HS-27A (cell line): ENCODE results near the gene TTLL12.

ENCODE experiments used
- DNase-seq: peaks from one replicate; pipeline ENCODE4 v3.0.0-alpha.2; 2012; ENCODE audit warnings: low read depth, missing footprints

The TTLL12 gene

DNA sequence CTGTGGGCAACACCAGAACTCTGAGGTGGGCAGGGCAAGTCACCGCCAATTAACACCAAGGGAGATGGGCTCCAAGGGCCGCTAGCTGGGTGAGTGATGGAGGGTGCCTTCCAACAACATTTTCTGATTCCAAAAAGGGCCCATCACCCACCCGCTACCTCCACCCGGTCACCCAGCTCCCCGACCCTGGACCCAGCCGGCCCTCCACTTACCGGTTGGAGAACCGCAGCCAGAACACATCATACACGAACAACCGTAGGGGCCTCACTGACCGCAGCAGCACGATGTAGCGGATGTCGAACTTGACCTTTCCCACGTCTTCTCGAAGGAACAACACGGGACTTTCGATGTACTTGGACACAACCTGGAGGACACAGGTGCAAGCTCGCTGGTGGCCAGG, 14.7 kb downstream of the TTLL12 start:
- DNase-seq: no peak

DNA sequence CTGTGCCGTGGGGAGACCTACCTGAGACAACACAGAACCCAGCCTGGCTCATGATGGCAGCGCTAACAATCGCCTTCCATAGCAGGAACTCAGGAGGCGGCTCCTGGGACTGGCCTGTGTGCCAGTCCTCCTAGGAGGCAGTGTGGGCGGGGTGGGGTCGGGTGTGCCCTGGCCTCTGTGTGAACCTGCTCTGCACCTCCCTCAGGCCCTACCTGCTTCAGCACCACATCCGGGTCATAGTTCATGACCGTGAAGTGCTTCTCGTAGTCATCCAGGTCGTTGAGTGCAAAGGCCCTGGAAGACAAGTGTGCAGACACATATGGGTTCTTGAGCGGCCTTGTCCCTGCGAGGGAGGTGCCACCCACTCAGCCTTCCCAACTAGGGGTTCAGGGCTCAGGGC, 15.3 kb downstream of the TTLL12 start:
- no peak for DNase-seq

- no peak for DNase-seq
Measured at GRCh38 chr22:43171019-43171491, 15.9 kb downstream of the TTLL12 start.

DNA sequence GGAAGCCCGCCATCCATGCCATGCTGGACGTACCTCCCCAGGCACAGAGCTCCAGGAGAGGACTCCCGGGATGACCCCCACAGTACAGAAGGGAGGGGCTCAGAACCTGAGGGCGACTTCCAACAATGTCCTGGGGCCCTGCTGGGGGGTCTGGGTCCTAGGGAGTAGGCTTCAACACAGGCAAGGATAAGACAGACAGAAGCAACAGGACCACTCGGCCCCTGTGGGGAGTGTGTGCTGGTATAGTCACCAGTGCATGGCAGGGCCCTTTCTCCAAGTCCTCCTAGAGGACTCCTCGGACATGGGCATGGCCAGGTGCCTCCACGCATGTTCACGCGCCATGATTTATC, 16.8 kb downstream of the TTLL12 start:
- no peak for DNase-seq

DNA sequence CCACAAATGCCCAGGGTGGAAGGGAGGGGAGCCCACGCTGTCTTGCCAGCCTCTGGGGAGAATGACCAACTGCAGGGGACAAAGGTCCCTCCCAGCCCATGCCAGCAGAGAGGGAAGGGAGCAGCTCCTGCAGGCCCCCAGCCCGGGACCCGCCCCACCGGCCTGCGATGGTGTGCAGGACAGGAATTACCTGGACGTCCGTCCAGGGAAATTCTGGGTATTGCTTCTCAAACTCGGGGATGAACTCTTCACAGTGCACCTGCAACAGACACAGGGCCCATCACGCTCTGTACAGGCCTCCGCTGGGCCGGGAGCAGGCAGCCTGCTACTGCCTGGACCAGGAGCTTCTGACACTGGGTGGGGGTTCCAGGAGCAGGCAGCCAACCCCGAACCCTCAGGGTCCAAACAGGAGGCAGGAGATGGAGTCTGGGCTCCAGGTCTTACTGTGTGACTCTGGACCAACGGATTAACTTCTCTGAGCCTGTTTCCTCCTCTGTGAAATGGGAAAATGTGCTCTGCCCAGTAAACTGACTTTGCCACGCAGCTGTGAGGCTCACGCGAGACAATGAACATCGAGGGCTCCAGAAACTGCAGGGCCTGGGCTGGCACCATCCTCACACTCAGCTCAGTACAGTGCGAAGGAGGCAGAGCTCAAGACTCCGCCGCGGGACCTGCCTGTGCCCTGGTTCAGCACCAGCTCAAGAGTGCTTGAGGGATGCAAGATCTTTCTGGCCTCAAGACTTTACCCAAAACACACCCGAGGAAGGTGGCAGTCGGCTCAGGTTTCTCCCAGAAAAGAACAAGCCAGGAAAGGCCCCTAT, 17.4 kb downstream of the TTLL12 start:
- no peak for DNase-seq

GRCh38 chr22:43168471-43169309, 18.2 kb downstream of the TTLL12 start:
- DNase-seq: no peak

- DNase-seq: no peak
Measured at GRCh38 chr22:43167001-43167589, 19.8 kb downstream of the TTLL12 start.

- no peak for DNase-seq
Measured at GRCh38 chr22:43166132-43166930, 20.6 kb downstream of the TTLL12 start.

GRCh38 chr22:43164636-43165035, 22.3 kb downstream of the TTLL12 start:
- no peak for DNase-seq

- DNase-seq: no peak
Measured at GRCh38 chr22:43163241-43163795, 23.6 kb downstream of the TTLL12 start.

DNA sequence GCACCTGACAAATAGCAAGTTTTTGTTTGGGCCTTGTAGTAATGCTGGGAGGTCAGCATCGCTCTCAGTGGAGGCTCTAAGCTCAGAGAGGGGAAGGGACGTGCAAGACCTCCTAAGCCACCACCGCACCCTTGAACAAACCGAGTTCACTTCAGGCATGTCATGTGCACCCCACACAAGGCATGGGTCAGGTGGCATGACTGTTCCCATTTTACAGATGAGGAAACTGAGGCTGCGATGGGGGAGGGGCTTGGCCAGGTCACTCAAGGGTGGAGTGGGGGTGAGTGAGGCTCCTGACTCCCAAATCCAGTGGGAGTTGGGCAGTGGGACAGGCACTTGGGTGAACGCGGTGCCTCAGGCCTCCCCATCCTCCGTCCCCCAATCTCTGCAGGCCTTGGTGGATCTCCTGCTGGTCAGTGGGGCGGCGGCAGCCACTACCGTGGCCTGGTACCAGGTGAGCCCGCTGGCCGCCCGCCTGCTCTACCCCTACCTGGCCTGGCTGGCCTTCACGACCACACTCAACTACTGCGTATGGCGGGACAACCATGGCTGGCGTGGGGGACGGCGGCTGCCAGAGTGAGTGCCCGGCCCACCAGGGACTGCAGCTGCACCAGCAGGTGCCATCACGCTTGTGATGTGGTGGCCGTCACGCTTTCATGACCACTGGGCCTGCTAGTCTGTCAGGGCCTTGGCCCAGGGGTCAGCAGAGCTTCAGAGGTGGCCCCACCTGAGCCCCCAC, 24.4 kb downstream of the TTLL12 start:
- DNase-seq: no peak

- DNase-seq: no peak
Measured at GRCh38 chr22:43160497-43161126, 26.3 kb downstream of the TTLL12 start.

GRCh38 chr22:43159484-43160178, 27.3 kb downstream of the TTLL12 start:
- no peak for DNase-seq

DNA sequence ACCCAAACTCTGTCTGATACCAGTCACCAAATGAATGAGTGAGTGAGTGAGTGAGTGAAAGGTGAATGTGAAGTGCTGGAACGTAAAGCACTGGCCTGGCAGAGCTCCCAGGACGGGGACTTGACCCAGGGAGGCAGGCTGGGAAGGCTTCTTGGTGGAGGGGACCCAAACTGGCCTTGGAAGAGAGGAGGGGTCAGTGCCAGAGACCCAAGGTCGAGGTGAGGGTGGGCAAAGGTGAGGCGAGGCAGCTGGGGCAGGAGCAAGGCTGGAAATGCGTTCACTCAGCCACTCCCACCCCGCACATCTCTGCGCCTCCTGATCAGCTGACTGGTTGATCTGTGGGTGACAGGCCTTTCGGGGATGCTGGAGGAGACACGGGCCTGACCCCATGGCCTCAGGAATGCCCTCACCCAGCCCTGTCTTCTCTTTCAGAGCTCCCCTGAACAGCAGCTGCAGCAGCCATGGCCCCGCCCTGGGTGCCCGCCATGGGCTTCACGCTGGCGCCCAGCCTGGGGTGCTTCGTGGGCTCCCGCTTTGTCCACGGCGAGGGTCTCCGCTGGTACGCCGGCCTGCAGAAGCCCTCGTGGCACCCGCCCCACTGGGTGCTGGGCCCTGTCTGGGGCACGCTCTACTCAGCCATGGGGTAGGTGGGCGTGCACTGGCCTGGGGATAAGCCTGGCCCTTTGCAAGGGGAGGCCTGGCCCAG, 28.0 kb downstream of the TTLL12 start:
- DNase-seq: no peak

GRCh38 chr22:43157874-43158546, 28.9 kb downstream of the TTLL12 start:
- DNase-seq: no peak

GRCh38 chr22:43156413-43156812, 30.5 kb downstream of the TTLL12 start:
- no peak for DNase-seq

DNA sequence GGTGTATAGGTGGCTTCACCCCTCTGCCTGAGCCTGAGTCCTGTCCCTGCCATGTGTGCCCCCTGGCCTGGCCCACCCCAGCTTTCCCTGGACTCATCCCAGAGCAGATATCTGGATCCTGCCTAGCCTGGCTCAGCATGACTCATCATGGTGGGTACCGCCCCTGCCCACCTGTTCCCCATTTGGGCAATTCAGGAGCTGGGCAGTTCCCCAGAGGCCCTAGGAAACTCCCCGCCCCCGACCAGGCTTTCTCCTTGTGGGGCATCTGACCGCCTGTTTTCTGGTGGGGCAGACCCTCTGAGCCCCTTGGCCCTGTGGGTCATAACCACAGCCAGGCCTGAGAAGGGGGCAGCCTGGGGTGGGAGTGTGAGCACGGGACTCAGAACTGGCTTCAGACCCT, 31.1 kb downstream of the TTLL12 start:
- no peak for DNase-seq

DNA sequence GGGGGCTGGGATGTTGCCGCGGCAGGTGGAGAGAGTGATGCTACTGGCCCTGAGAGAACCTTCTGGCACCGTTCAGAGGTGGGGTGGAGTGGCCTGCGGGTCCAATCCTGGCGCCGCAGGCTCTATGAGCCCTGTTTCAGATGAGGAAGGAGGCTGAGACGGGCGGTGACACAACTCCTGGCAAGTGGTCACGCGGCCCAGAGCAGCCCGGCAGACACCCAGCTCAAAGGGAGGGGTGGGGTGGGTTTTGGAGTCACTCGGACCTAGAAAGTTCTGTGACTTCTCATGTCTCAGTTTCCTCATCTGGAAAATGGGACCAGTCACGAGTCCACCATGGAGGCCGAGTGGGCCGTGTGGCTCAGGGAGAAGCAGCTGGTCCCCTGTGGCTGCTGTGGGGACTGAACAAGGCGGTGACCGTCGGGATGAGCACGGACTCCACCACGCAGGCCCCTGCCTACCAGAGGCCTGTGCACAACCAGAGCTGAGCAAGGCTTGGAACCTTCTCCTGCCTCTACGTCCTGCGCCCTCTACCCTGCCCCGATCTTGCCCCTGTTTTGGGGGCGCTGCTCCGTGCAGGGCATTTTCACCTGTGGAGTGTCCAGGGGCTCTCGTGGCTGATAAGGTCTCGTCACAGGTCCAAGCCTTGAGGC, 31.9 kb downstream of the TTLL12 start:
- no peak for DNase-seq
